Ishikawa (cell line): Measurements from ENCODE around the gene ACVR1.

Experiments used
- CEBPB ChIP-seq: IDR thresholded peaks from 2 replicates; pipeline ENCODE4 v1.6.1; 2012
- CREB1 ChIP-seq: IDR thresholded peaks from 2 replicates; pipeline ENCODE4 v1.6.1; 2012; ENCODE audit warnings: low read depth
- EP300 ChIP-seq: IDR thresholded peaks from 2 replicates; pipeline ENCODE4 v1.6.1; 2012; ENCODE audit warnings: borderline replicate concordance
- NFIC ChIP-seq: IDR thresholded peaks from 2 replicates; pipeline ENCODE4 v1.6.1; 2012
- TAF1 ChIP-seq: IDR thresholded peaks from 2 replicates; pipeline ENCODE4 v1.6.1; 2012; ENCODE audit warnings: low read depth, mild to moderate bottlenecking
- TCF12 ChIP-seq: IDR thresholded peaks from 2 replicates; pipeline ENCODE4 v1.6.1; 2012; ENCODE audit warnings: low read depth
- USF1 ChIP-seq: IDR thresholded peaks from 2 replicates; pipeline ENCODE4 v1.6.1; 2012
- YY1 ChIP-seq: IDR thresholded peaks from 2 replicates; pipeline ENCODE4 v1.6.1; 2012; ENCODE audit warnings: low read depth
- ZBTB7A ChIP-seq: IDR thresholded peaks from 2 replicates; pipeline ENCODE4 v1.6.1; 2012; ENCODE audit warnings: low read depth
- TF ChIP-seq, protein P1 (sequence below): IDR thresholded peaks from 2 replicates; pipeline ENCODE4 v1.6.1; 2012
- TF ChIP-seq, protein P2 (sequence below): IDR thresholded peaks from 2 replicates; pipeline ENCODE4 v1.6.1; 2012; ENCODE audit warnings: low read depth, mild to moderate bottlenecking

DNA sequence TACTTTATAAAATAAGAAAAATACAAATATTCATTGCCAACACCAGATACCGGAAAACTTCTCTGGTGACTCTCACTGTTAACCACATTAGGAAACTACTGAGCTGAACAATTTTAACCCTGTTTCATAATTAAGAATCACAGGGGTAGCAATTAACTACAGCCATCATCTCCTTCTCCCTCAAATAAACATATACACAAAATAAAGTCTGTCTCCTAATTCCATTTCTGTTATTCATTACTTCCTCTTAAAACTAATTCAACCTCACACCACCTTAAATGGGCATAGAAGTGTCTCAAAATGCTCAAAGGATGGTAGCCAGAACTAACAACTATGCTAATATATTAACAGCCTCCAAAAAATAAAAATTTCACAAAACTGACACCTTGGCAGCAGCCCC, 60.7 kb downstream of the ACVR1 start:
- TF ChIP-seq CREB1 (no peak), EP300 (no peak), TAF1 (no peak), CEBPB (no peak), TCF12 (no peak), NFIC (no peak), YY1 (no peak), ZBTB7A (no peak), USF1 (no peak)
- TF ChIP-seq, protein P1, sequence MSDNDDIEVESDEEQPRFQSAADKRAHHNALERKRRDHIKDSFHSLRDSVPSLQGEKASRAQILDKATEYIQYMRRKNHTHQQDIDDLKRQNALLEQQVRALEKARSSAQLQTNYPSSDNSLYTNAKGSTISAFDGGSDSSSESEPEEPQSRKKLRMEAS, result no peak
- TF ChIP-seq, protein P2, sequence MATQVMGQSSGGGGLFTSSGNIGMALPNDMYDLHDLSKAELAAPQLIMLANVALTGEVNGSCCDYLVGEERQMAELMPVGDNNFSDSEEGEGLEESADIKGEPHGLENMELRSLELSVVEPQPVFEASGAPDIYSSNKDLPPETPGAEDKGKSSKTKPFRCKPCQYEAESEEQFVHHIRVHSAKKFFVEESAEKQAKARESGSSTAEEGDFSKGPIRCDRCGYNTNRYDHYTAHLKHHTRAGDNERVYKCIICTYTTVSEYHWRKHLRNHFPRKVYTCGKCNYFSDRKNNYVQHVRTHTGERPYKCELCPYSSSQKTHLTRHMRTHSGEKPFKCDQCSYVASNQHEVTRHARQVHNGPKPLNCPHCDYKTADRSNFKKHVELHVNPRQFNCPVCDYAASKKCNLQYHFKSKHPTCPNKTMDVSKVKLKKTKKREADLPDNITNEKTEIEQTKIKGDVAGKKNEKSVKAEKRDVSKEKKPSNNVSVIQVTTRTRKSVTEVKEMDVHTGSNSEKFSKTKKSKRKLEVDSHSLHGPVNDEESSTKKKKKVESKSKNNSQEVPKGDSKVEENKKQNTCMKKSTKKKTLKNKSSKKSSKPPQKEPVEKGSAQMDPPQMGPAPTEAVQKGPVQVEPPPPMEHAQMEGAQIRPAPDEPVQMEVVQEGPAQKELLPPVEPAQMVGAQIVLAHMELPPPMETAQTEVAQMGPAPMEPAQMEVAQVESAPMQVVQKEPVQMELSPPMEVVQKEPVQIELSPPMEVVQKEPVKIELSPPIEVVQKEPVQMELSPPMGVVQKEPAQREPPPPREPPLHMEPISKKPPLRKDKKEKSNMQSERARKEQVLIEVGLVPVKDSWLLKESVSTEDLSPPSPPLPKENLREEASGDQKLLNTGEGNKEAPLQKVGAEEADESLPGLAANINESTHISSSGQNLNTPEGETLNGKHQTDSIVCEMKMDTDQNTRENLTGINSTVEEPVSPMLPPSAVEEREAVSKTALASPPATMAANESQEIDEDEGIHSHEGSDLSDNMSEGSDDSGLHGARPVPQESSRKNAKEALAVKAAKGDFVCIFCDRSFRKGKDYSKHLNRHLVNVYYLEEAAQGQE, result no peak
